ENCODE measurements around the gene ZNF444. TPM values are rescaled to one million over a fixed set of nuclear protein-coding genes. Genes with fewer than 3 reads are reported as not detected.

ZNF444 gene
- total RNA-seq, 1 donor from 2014 or later, result 22.6 TPM

- no peak for DNase-seq
Measured at GRCh38 chr19:56107626-56108351, 33.3 kb upstream of the ZNF444 start.

GRCh38 chr19:56108447-56109195 lies 32.5 kb upstream of the ZNF444 start:
- no peak for DNase-seq

- DNase-seq, result no peak
Measured at GRCh38 chr19:56109226-56109625, 31.9 kb upstream of the ZNF444 start.

- peak; percentile 72 for DNase-seq
Measured at GRCh38 chr19:56110515-56111448, 30.3 kb upstream of the ZNF444 start.

GRCh38 chr19:56111601-56112312 lies 29.3 kb upstream of the ZNF444 start:
- peak; percentile 34 for DNase-seq

- DNase-seq, result peak; percentile 28
Measured at GRCh38 chr19:56112313-56112709, 28.8 kb upstream of the ZNF444 start.

- no peak for DNase-seq
Measured at GRCh38 chr19:56113074-56113632, 27.9 kb upstream of the ZNF444 start.

- DNase-seq, result no peak
Measured at GRCh38 chr19:56114051-56114777, 26.9 kb upstream of the ZNF444 start.

GRCh38 chr19:56114778-56115110 lies 26.3 kb upstream of the ZNF444 start:
- no peak for DNase-seq

- no peak for DNase-seq
Measured at GRCh38 chr19:56115490-56115889, 25.6 kb upstream of the ZNF444 start.

GRCh38 chr19:56116606-56117005 lies 24.5 kb upstream of the ZNF444 start:
- DNase-seq, result no peak

GRCh38 chr19:56117376-56117884 lies 23.7 kb upstream of the ZNF444 start:
- DNase-seq, result no peak

GRCh38 chr19:56117889-56118288 lies 23.2 kb upstream of the ZNF444 start:
- no peak for DNase-seq

GRCh38 chr19:56118666-56119581 lies 22.2 kb upstream of the ZNF444 start:
- no peak for DNase-seq

- peak; percentile 50 for DNase-seq
Measured at GRCh38 chr19:56119582-56119978, 21.5 kb upstream of the ZNF444 start.

- no peak for DNase-seq
Measured at GRCh38 chr19:56120002-56120370, 21.1 kb upstream of the ZNF444 start.

- DNase-seq, result peak; percentile 90
Measured at GRCh38 chr19:56120371-56121179, 20.5 kb upstream of the ZNF444 start.

GRCh38 chr19:56121180-56122167 lies 19.6 kb upstream of the ZNF444 start, which contains the start of gene ZNF787:
ZNF787 (minus strand) TSS chr19:56121295; CDS start chr19:56103217, 18,078 bp downstream.
- DNase-seq, result peak; percentile 97

All from dermis blood vessel endothelial cell (primary cell).